K562 (cell line): ENCODE measurements around the gene MCC. TPM values are rescaled to one million over a fixed set of nuclear protein-coding genes. Genes with fewer than 3 reads are reported as not detected.
A peak's percentile ranks its signal among the peaks of the same experiment; 100 is the strongest.

ENCODE experiments used
- CBX3 ChIP-seq, 2 experiments: IDR thresholded peaks; 1 replicate in 1 of 2; 2 replicates in 1 of 2; pipeline ENCODE4 v1.6.1; 2012; ENCODE audit warnings: inconsistent platforms in 2 of 2, low read length in 2 of 2, borderline replicate concordance in 1 of 2, control low read depth in 1 of 2
- ETV1 ChIP-seq: fragments of 450-650 bp; conservative IDR thresholded peaks from 2 replicates; pipeline ENCODE4 v1.6.1; 2016; ENCODE audit warnings: missing genetic modification characterization, control low read depth, low read depth, missing compliant biosample characterization
- FOXJ2 ChIP-seq: fragments of 200-800 bp; sonication (Bioruptor generic); IDR thresholded peaks from 2 replicates; pipeline ENCODE4 v1.6.1; 2016; ENCODE audit warnings: missing genetic modification characterization, missing compliant biosample characterization
- HIVEP1 ChIP-seq: fragments of 250-450 bp; sonication (Bioruptor Pico); IDR thresholded peaks from 2 replicates; pipeline ENCODE4 v1.4.0; 2020; ENCODE audit warnings: mild to moderate bottlenecking
- IFI16 ChIP-seq: fragments of 250-450 bp; sonication (Bioruptor Pico); IDR thresholded peaks from 2 replicates; pipeline ENCODE4 v2.1.2; 2022; ENCODE audit warnings: mild to moderate bottlenecking, inconsistent platforms
- IRF1 ChIP-seq: sonication (generic); formaldehyde crosslinking; IDR thresholded peaks from 2 replicates; pipeline ENCODE4 v1.8.0; 2022; ENCODE audit warnings: missing genetic modification reagents, mild to moderate bottlenecking, borderline replicate concordance
- JUNB ChIP-seq: fragments of 450-650 bp; formaldehyde crosslinking; conservative IDR thresholded peaks from 2 replicates; pipeline ENCODE4 v1.4.0; 2020; ENCODE audit warnings: mild to moderate bottlenecking
- LCOR ChIP-seq: sonication (generic); formaldehyde crosslinking; IDR thresholded peaks from 2 replicates; pipeline ENCODE4 v1.8.0; 2022; ENCODE audit warnings: mild to moderate bottlenecking, missing genetic modification reagents
- MAZ ChIP-seq, 2 experiments: fragments of 450-650 bp in 1 of 2; sonication (generic) in 1 of 2; formaldehyde crosslinking; IDR thresholded peaks in 1 of 2; conservative IDR thresholded peaks in 1 of 2; 2 replicates each; pipeline versions ENCODE4 v1.4.0 to v1.5.0; 2020; ENCODE audit warnings: mild to moderate bottlenecking in 1 of 2, missing genetic modification reagents in 1 of 2
- NBN ChIP-seq: fragments of 450-650 bp; IDR thresholded peaks from 2 replicates; pipeline ENCODE4 v1.6.1; 2016; ENCODE audit warnings: low read depth, mild to moderate bottlenecking
- NFE2 ChIP-seq: IDR thresholded peaks from 2 replicates; pipeline ENCODE4 v1.6.1; 2014; ENCODE audit warnings: antibody characterized with exemption, low read depth
- NFYB ChIP-seq: IDR thresholded peaks from 2 replicates; pipeline ENCODE4 v1.6.1; 2011; ENCODE audit warnings: mild to moderate bottlenecking, moderate library complexity; ENCODE audit not compliant: insufficient read length; ENCODE audit errors: extremely low read depth
- OTX1 ChIP-seq: fragments of 450-650 bp; formaldehyde crosslinking; IDR thresholded peaks from 2 replicates; pipeline ENCODE4 v1.4.0; 2022; ENCODE audit warnings: mild to moderate bottlenecking
- SETDB1 ChIP-seq: IDR thresholded peaks from one replicate; pipeline ENCODE4 v1.6.1; 2012; ENCODE audit warnings: low read length, control low read depth, inconsistent platforms
- SIN3A ChIP-seq, 2 experiments: fragments of 150-350 bp in 1 of 2; IDR thresholded peaks; 2 replicates each; pipeline ENCODE4 v1.6.1; 2011 to 2016; ENCODE audit warnings: borderline replicate concordance in 2 of 2, low read depth in 2 of 2, low read length in 2 of 2, mild to moderate bottlenecking in 2 of 2, moderate library complexity in 2 of 2; ENCODE audit not compliant: control insufficient read depth in 1 of 2
- SREBF2 ChIP-seq: sonication (generic); formaldehyde crosslinking; IDR thresholded peaks from 2 replicates; pipeline ENCODE4 v1.4.0; 2020; ENCODE audit warnings: mild to moderate bottlenecking, missing genetic modification reagents
- TCF3 ChIP-seq: sonication (generic); formaldehyde crosslinking; IDR thresholded peaks from 2 replicates; pipeline ENCODE4 v1.4.0; 2020; ENCODE audit warnings: mild to moderate bottlenecking, missing genetic modification reagents
- TEAD1 ChIP-seq, 2 experiments: fragments of 450-650 bp in 1 of 2; sonication (generic) in 1 of 2; formaldehyde crosslinking; IDR thresholded peaks; 2 replicates each; pipeline versions ENCODE4 v1.4.0 to v1.8.0; 2020 to 2022; ENCODE audit warnings: mild to moderate bottlenecking in 2 of 2, missing genetic modification reagents in 1 of 2
- THRA ChIP-seq: fragments of 450-650 bp; IDR thresholded peaks from 2 replicates; pipeline ENCODE4 v1.6.1; 2017; ENCODE audit warnings: mild to moderate bottlenecking, moderate library complexity
- TSC22D4 ChIP-seq: fragments of 450-650 bp; IDR thresholded peaks from 2 replicates; pipeline ENCODE4 v1.6.1; 2016; ENCODE audit warnings: missing genetic modification characterization, missing biosample characterization, control low read depth
- ZBED1 ChIP-seq: IDR thresholded peaks from 2 replicates; pipeline ENCODE4 v1.6.1; 2014
- ZBTB7A ChIP-seq: IDR thresholded peaks from 2 replicates; pipeline ENCODE4 v1.6.1; 2011; ENCODE audit warnings: low read depth, mild to moderate bottlenecking, low read length, moderate library complexity, borderline replicate concordance; ENCODE audit not compliant: control insufficient read depth
- ZEB2 ChIP-seq: fragments of 450-650 bp; IDR thresholded peaks from 2 replicates; pipeline ENCODE4 v1.6.1; 2016
- ZNF197 ChIP-seq: fragments of 200-800 bp; sonication (Bioruptor generic); IDR thresholded peaks from 2 replicates; pipeline ENCODE4 v1.6.1; 2016; ENCODE audit warnings: low read depth, missing genetic modification characterization, missing compliant biosample characterization
- ZNF449 ChIP-seq: fragments of 250-450 bp; sonication (Bioruptor Pico); IDR thresholded peaks from 2 replicates; pipeline ENCODE4 v1.8.0; 2022; ENCODE audit warnings: moderate library complexity, mild to moderate bottlenecking, inconsistent platforms
- ZNF584 ChIP-seq: fragments of 200-800 bp; sonication (Bioruptor generic); IDR thresholded peaks from 2 replicates; pipeline ENCODE4 v1.6.1; 2016; ENCODE audit warnings: low read depth, mild to moderate bottlenecking, missing genetic modification characterization, missing compliant biosample characterization
- ZNF668 ChIP-seq: fragments of 250-450 bp; sonication (Bioruptor Pico); IDR thresholded peaks from 2 replicates; pipeline ENCODE4 v1.8.0; 2022; ENCODE audit warnings: mild to moderate bottlenecking, inconsistent platforms
- ZNF707 ChIP-seq: fragments of 250-450 bp; sonication (Bioruptor Pico); conservative IDR thresholded peaks from 2 replicates; pipeline ENCODE4 v1.8.0; 2022; ENCODE audit warnings: inconsistent platforms, mild to moderate bottlenecking, moderate library complexity
- ZNF717 ChIP-seq: fragments of 250-450 bp; sonication (Bioruptor Pico); IDR thresholded peaks from 2 replicates; pipeline ENCODE4 v1.5.0; 2021
- ZNF75A ChIP-seq: fragments of 450-650 bp; formaldehyde crosslinking; IDR thresholded peaks from 2 replicates; pipeline ENCODE4 v1.4.0; 2020; ENCODE audit warnings: mild to moderate bottlenecking
- polyA plus RNA-seq, 8 experiments: library from polyadenylated mRNA; depleted of rRNA in 4 of 8; stranded (reverse) in 5 of 8; unstranded in 3 of 8; fragments of >200 nt; fragmentation: Nextera tagmentation in 2 of 8; fragmentation: Illumina TruSeq in 1 of 8; extraction: Ambion mirVana in 2 of 8; extraction: Trizol in 1 of 8; gene quantifications; 2 replicates each; pipeline versions ENCODE4 v1.2.1 to v1.2.3, GENCODE V29; 2011 to 2014; ENCODE audit warnings: inconsistent platforms in 1 of 8, missing spikeins in 1 of 8
- total RNA-seq, 7 experiments: library from RNA; depleted of rRNA in 6 of 7; stranded (reverse); fragments of >200 nt in 6 of 7; fragmentation: Illumina TruSeq in 2 of 7; extraction: Trizol in 2 of 7; gene quantifications; 2 replicates each; pipeline versions ENCODE4 v1.2.1 to v1.2.3, GENCODE V29; 2011 to 2021; ENCODE audit warnings: low replicate concordance in 1 of 7

MCC gene
- total and polyA plus RNA-seq, 9 of the 15 experiments (the other 6 are each of a cell fraction or from before 2014, with no cell fraction given) = 0.04 to 0.24 (median 0.06) TPM; not detected in 1

GRCh38 chr5:113099822-113100221 is 388.4 kb downstream of the MCC start (continued):
- no peak for TF ChIP-seq ZNF197
- TF ChIP-seq ZNF584 (CRISPR knock-in tag) = no peak
- TF ChIP-seq NFYB = no peak
- TF ChIP-seq OTX1 = no peak
- TF ChIP-seq TCF3 (CRISPR knock-in tag) = no peak
- no peak for TF ChIP-seq CBX3 (IDR thresholded peaks at IDR 0.05; ENCODE audit: borderline replicate concordance in 1 of 2, low read length in 2 of 2)
- TF ChIP-seq ZNF707 (CRISPR knock-in tag) = no peak
- no peak for TF ChIP-seq ZNF75A (CRISPR knock-in tag)
- TF ChIP-seq SREBF2 = no peak
- TF ChIP-seq SETDB1 = no peak
- peak; percentile 88 for TF ChIP-seq ZEB2
- TF ChIP-seq LCOR = no peak
- TF ChIP-seq TSC22D4 (tag) = no peak
- TF ChIP-seq IFI16 = no peak
- no peak for TF ChIP-seq ZNF449
- no peak for TF ChIP-seq MAZ (CRISPR knock-in tag; conservative IDR thresholded peaks at IDR 0.05 in 1 of 2, IDR thresholded peaks at IDR 0.05 in 1 of 2)
- TF ChIP-seq ZNF668 (CRISPR knock-in tag) = no peak
- TF ChIP-seq THRA = no peak
- TF ChIP-seq ZNF717 (CRISPR knock-in tag) = no peak
- no peak for TF ChIP-seq IRF1 (CRISPR knock-in tag)
- TF ChIP-seq FOXJ2 (tag) = no peak
- TF ChIP-seq HIVEP1 (CRISPR knock-in tag) = no peak
- no peak for TF ChIP-seq TEAD1 (CRISPR knock-in tag; IDR thresholded peaks at IDR 0.05)
- TF ChIP-seq ZBTB7A = no peak
- 0 out of 2 replicates have a peak, but pooled peaks have one; percentile 29 for TF ChIP-seq NFE2
- TF ChIP-seq ETV1 (tag) = 0 out of 2 replicates have a peak, but pooled peaks have one; percentile 40
- no peak for TF ChIP-seq SIN3A (IDR thresholded peaks at IDR 0.05; ENCODE audit: borderline replicate concordance in 2 of 2, control insufficient read depth in 1 of 2, low read depth in 2 of 2, low read length in 2 of 2)
- no peak for TF ChIP-seq ZBED1
- no peak for TF ChIP-seq JUNB (CRISPR knock-in tag)
- no peak for TF ChIP-seq NBN
